Right atrium auricular region (tissue), 2 donors: ENCODE data around the gene CCDC43. TPM values are rescaled to one million over a fixed set of nuclear protein-coding genes. Genes with fewer than 3 reads are reported as not detected.
A peak's percentile ranks its signal among the peaks of the same experiment; 100 is the strongest.
"Not testable (repeated sequence)": the region's sequence is repeated elsewhere in the genome, so short reads cannot be mapped to it uniquely, and the experiment has no call there.

Source experiments
- DNase-seq: peaks from one replicate; pipeline ENCODE4 v3.0.0-alpha.2; 2019; ENCODE audit warnings: low spot score
- H3K27ac ChIP-seq, 2 donors: fragments of 200-600 bp; sonication (generic); 1 replicate in 1 of 2; 2 replicates in 1 of 2; pipeline ENCODE4 v1.5.1; 2016 to 2019
- H3K27me3 ChIP-seq, 2 donors: fragments of 200-600 bp; sonication (generic); one replicate each; pipeline versions ENCODE4 v1.5.1 to v1.6.0; 2017 to 2019
- H3K36me3 ChIP-seq: fragments of 200-600 bp; sonication (generic); one replicate; pipeline ENCODE4 v1.5.1; 2016
- H3K4me1 ChIP-seq, 2 donors: fragments of 200-600 bp; sonication (generic); one replicate each; pipeline versions ENCODE4 v1.5.1 to v1.6.0; 2017 to 2019
- H3K4me3 ChIP-seq, 2 donors: fragments of 200-600 bp; sonication (generic); 1 replicate in 1 of 2; 2 replicates in 1 of 2; pipeline ENCODE4 v1.5.1; 2017 to 2019; ENCODE audit warnings: mild to moderate bottlenecking in 1 of 2, moderate library complexity in 1 of 2
- H3K9me3 ChIP-seq, 2 donors: fragments of 200-600 bp; sonication (generic); one replicate each; pipeline ENCODE4 v1.5.1; 2019
- total RNA-seq, 2 donors: library from RNA; depleted of rRNA; stranded (reverse); fragments of >200 nt; gene quantifications; one replicate each; pipeline ENCODE4 v1.1.0, GENCODE V29; 2016
- TF ChIP-seq, protein P1 (sequence below), 2 donors: fragments of 200-600 bp; sonication (generic); IDR thresholded peaks; one replicate each; pipeline ENCODE4 v1.5.1; 2019; ENCODE audit warnings: antibody characterized with exemption in 2 of 2

CCDC43 gene
- total RNA-seq, 2 donors from 2014 or later = 18.8 to 26.7 TPM

- DNase-seq = no peak
- H3K9me3 ChIP-seq = no peaks in the 10 kb centered on the region
- H3K4me1 ChIP-seq = no peaks in the 10 kb centered on the region
Measured at GRCh38 chr17:44636562-44636961, 53.0 kb downstream of the CCDC43 start.

GRCh38 chr17:44634401-44634800 is 55.2 kb downstream of the CCDC43 start:
- not testable (repeated sequence) for H3K9me3 ChIP-seq, H3K36me3 ChIP-seq, H3K27me3 ChIP-seq, DNase-seq, H3K27ac ChIP-seq, H3K4me3 ChIP-seq, H3K4me1 ChIP-seq

More at GRCh38 chr17:44636562-44636961, 53.0 kb downstream of the CCDC43 start:
- no peak overlapping the region for H3K4me3 ChIP-seq
- TF ChIP-seq, protein P1, sequence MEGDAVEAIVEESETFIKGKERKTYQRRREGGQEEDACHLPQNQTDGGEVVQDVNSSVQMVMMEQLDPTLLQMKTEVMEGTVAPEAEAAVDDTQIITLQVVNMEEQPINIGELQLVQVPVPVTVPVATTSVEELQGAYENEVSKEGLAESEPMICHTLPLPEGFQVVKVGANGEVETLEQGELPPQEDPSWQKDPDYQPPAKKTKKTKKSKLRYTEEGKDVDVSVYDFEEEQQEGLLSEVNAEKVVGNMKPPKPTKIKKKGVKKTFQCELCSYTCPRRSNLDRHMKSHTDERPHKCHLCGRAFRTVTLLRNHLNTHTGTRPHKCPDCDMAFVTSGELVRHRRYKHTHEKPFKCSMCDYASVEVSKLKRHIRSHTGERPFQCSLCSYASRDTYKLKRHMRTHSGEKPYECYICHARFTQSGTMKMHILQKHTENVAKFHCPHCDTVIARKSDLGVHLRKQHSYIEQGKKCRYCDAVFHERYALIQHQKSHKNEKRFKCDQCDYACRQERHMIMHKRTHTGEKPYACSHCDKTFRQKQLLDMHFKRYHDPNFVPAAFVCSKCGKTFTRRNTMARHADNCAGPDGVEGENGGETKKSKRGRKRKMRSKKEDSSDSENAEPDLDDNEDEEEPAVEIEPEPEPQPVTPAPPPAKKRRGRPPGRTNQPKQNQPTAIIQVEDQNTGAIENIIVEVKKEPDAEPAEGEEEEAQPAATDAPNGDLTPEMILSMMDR (IDR thresholded peaks at IDR 0.05) = peak; percentile 38 to 57
- H3K36me3 ChIP-seq = no peaks in the 10 kb centered on the region
- H3K27ac ChIP-seq = no peak overlapping the region
- no peaks in the 10 kb centered on the region for H3K27me3 ChIP-seq

- DNase-seq = no peak
- Histone ChIP-seq H3K27ac (no peak overlapping the region), H3K36me3 (no peaks in the 10 kb centered on the region), H3K9me3 (no peaks in the 10 kb centered on the region), H3K27me3 (no peaks in the 10 kb centered on the region), H3K4me3 (no peak overlapping the region), H3K4me1 (no peaks in the 10 kb centered on the region)
- TF ChIP-seq, protein P1 (IDR thresholded peaks at IDR 0.05) = no peak
Measured at GRCh38 chr17:44633998-44634397, 55.6 kb downstream of the CCDC43 start.

- TF ChIP-seq, protein P1 (IDR thresholded peaks at IDR 0.05) = no peak
- no peaks in the 10 kb centered on the region for H3K9me3 ChIP-seq
- DNase-seq = no peak
- H3K27ac ChIP-seq = no peak overlapping the region
- no peaks in the 10 kb centered on the region for H3K27me3 ChIP-seq
- H3K36me3 ChIP-seq = no peaks in the 10 kb centered on the region
- no peak overlapping the region for H3K4me3 ChIP-seq
- no peaks in the 10 kb centered on the region for H3K4me1 ChIP-seq
Measured at GRCh38 chr17:44630703-44631102, 58.9 kb downstream of the CCDC43 start.

DNA sequence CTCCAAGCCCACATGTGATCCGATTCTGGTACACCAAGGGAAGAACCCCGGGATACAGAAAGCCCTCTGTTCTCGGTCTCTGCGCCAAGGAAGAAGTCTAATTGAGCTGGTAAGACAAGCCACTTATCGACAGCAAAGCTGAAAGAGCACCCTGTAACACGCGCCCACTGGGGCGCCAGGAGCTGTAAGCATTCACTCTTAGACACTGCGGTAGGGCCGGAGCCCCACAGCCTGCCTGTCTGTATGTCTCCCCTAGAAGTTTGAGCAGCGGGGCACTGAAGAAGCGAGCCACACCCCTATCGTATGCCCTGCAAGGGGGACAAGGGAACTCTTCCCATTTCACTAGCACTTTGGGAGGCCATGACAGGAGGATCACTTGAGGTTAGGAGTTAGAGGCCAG is 60.3 kb downstream of the CCDC43 start:
- DNase-seq = no peak
- H3K9me3 ChIP-seq = no peaks in the 10 kb centered on the region
- TF ChIP-seq, protein P1 (IDR thresholded peaks at IDR 0.05) = no peak
- no peaks in the 10 kb centered on the region for H3K4me1 ChIP-seq
- H3K4me3 ChIP-seq = no peak overlapping the region
- no peak overlapping the region for H3K27ac ChIP-seq
- H3K36me3 ChIP-seq = no peaks in the 10 kb centered on the region
- H3K27me3 ChIP-seq = no peaks in the 10 kb centered on the region

DNA sequence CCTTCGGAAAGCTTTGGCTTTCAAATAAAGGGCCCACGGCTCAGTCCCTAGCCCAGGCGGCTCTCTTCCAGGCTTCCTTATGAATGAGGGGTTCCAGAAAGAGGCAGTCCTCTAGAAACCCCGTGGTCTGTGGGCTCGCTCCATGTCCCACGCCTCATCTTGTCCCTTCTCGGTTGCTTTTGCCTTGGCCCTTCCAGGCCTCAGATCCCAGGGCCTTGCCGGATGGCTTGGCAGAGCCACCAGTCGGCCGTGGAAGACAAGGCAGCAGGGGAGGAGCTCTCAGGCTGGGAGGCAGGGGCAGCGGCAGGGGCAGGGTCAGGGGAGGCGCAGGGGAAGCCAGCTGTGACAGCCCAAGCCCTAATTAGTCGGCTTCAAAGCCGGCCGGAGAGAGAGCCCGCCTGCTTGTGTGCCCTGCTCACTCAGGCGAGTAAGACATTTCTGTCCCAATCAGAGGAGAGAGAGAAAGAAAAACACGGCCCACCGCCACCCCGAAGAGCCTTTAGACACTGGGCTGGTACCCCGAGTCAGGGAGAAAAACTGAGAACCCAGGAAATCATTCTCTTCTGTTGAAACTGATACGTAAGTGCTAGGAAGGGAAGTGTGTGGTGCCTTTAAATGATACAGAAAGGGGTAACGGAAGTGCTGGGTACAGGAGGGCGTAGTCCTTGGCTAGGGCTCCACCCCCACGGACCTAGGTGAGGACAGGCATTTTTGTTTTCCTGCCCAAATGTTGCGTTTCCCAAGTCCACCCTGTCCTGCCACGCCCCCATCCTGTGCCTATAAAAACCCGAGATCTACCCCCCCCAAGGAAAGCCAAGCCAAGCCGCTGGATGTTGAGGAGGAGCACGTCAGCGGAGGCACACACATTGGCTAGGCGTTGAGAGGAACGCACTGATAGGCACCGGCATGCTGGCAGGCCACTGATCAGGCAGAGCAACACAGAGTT is 61.1 kb downstream of the CCDC43 start:
- Histone ChIP-seq H3K4me1 (no peaks in the 10 kb centered on the region), H3K9me3 (no peaks in the 10 kb centered on the region), H3K36me3 (no peaks in the 10 kb centered on the region), H3K4me3 (peak overlapping the region in 1 of 2 donors; percentile 35), H3K27ac (peak overlapping the region in 1 of 2 donors; percentile 46), H3K27me3 (no peaks in the 10 kb centered on the region)
- DNase-seq = peak; percentile 64
- TF ChIP-seq, protein P1 (IDR thresholded peaks at IDR 0.05) = no peak
